Activated CD8-positive, alpha-beta T cell treated with anti-CD3 and anti-CD28 coated beads for 36 hours (primary cell): ENCODE results near the gene CLCA1. TPM values are rescaled to one million over a fixed set of nuclear protein-coding genes. Genes with fewer than 3 reads are reported as not detected.
A peak's percentile ranks its signal among the peaks of the same experiment; 100 is the strongest.
"Not testable (repeated sequence)": the region's sequence is repeated elsewhere in the genome, so short reads cannot be mapped to it uniquely, and the experiment has no call there.

ENCODE experiments used
- ATAC-seq: fragments of 200-7000 bp; cut with Tn5 transposase; one replicate; pipeline ENCODE4 v1.10.0; 2021; ENCODE audit warnings: mild to moderate bottlenecking, moderate library complexity
- CTCF ChIA-PET: fragments of 350-600 bp; sonication (Branson Sonifier 250); formaldehyde crosslinking; loops from one replicate; lab custom pipeline; 2021; ENCODE audit warnings: antibody characterized with exemption; lab: Charles Lee
- POLR2A ChIA-PET: fragments of 350-600 bp; sonication (Branson Sonifier 250); formaldehyde crosslinking; loops from one replicate; lab custom pipeline; 2021; ENCODE audit warnings: antibody characterized with exemption; lab: Charles Lee
- DNase-seq: peaks from one replicate; pipeline ENCODE4 v3.0.0-alpha.2; 2020
- H3K27ac Mint-ChIP-seq: one replicate; pipeline ENCODE4 v1.8.0; 2021; ENCODE audit warnings: mild to moderate bottlenecking, mixed read lengths
- H3K27me3 Mint-ChIP-seq: one replicate; pipeline ENCODE4 v1.8.0; 2021; ENCODE audit warnings: mixed read lengths
- H3K36me3 Mint-ChIP-seq: one replicate; pipeline ENCODE4 v1.8.0; 2021; ENCODE audit warnings: low read depth, mixed read lengths
- H3K4me1 Mint-ChIP-seq: one replicate; pipeline ENCODE4 v1.8.0; 2021; ENCODE audit warnings: low read depth, mixed read lengths
- H3K4me3 Mint-ChIP-seq: one replicate; pipeline ENCODE4 v1.8.0; 2021; ENCODE audit warnings: mild to moderate bottlenecking, moderate library complexity, mixed read lengths
- H3K9me3 Mint-ChIP-seq: one replicate; pipeline ENCODE4 v1.8.0; 2021; ENCODE audit warnings: mixed read lengths
- CTCF ChIP-seq: fragments of 200-600 bp; IDR thresholded peaks from one replicate; pipeline ENCODE4 v1.8.0; 2022; ENCODE audit warnings: antibody characterized with exemption, mild to moderate bottlenecking
- intact Hi-C: fragments of 100-400 bp; cut with micrococcal nuclease; formaldehyde crosslinking; loops from one replicate; pipeline ENCODE4 v1.10.0; 2022
- total RNA-seq, 2 experiments: library from RNA; stranded (reverse); gene quantifications; one replicate each; pipeline ENCODE4 v1.2.3, GENCODE V29; 2021

Gene CLCA1
- total RNA-seq, 2 experiments from 2014 or later, result not detected

- intact Hi-C loops, result no loop called here
- Mint-ChIP-seq H3K27me3 (no peaks in the 10 kb centered on the region), H3K9me3 (no peaks in the 10 kb centered on the region), H3K4me3 (no peak overlapping the region), H3K36me3 (no peaks in the 10 kb centered on the region), H3K27ac (no peak overlapping the region), H3K4me1 (peaks cover 4% of the 10 kb centered on the region)
- ATAC-seq (no peak), DNase-seq (no peak)
- ChIA-PET CTCF (interaction anchor here (1.0 to 7.8 kb wide), 11 partner anchors 10 to 585 kb away, joined by 3 to 79 read pairs (median 12); partner anchors contain the start of gene CLCA2), POLR2A (no interaction called here)
- no peak for TF ChIP-seq CTCF
Measured at GRCh38 chr1:86498281-86498680, 29.6 kb downstream of the CLCA1 start.

DNA sequence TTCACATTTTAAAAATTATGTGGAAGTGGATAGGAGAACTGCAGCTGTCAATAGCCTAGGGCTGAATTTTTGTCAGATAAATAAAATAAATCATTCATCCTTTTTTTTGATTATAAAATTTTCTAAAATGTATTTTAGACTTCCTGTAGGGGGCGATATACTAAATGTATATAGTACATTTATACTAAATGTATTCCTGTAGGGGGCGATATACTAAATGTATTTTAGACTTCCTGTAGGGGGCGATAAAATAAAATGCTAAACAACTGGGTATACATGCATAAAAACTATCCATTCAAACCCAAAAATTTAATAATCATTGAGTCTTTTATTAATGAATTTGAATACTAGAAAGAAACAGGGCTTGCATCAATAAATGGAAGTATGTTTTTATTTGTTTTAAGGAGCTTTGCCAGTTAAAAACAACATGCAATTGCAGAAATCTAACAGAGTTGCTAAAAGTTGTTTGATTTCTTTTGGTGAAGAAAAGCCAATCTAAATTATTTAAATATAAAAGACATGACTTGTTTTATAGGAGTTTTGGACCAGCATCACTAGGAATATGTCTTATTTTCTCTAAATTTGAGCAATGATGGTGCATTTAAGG, 31.4 kb downstream of the CLCA1 start:
- H3K36me3 Mint-ChIP-seq, result no peaks in the 10 kb centered on the region
- TF ChIP-seq CTCF, result peak; percentile 100
- ATAC-seq (peak; percentile 48), DNase-seq (no peak)
- CTCF ChIA-PET, result interaction anchor here (0.6 to 7.8 kb wide), 46 partner anchors 9 to 583 kb away, joined by 3 to 88 read pairs (median 5); partner anchors contain the start of genes CLCA2, ODF2L and SH3GLB1
- H3K4me3 Mint-ChIP-seq, result no peak overlapping the region
- H3K27ac Mint-ChIP-seq, result no peak overlapping the region
- POLR2A ChIA-PET, result interaction anchor here (0.6 kb wide), 1 partner anchor 107 kb away, joined by 5 read pairs; no protein-coding TSS in a partner anchor
- intact Hi-C loops, result loop anchor here (5.0 to 10.0 kb wide), 2 partner anchors 205 to 242 kb away; partner anchors contain the start of gene SH3GLB1
- H3K9me3 Mint-ChIP-seq, result no peaks in the 10 kb centered on the region
- no peaks in the 10 kb centered on the region for H3K27me3 Mint-ChIP-seq
- peaks cover 8% of the 10 kb centered on the region for H3K4me1 Mint-ChIP-seq

DNA sequence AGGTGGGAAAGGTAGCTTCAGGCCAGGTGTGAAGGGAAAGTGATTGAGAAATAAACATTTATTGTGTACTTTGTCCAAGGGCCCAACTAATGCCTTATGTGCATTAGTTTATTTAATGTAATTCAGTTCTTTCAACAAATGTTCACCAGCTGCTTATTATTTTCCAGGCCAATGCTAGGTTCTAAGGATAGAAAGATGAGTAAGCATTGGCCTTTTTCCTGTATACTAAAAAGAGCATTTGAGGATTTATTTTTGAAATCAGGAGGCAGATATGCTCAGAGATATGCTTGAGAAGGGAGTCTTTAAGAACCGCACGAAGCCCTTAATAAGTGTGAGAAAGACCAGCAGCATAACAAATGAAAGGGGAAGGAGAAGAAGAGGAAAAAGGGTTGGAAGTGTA, 32.0 kb downstream of the CLCA1 start:
- TF ChIP-seq CTCF, result no peak
- POLR2A ChIA-PET, result interaction anchor here (0.6 kb wide), 1 partner anchor 107 kb away, joined by 5 read pairs; no protein-coding TSS in a partner anchor
- H3K27me3 Mint-ChIP-seq, result no peaks in the 10 kb centered on the region
- no peak overlapping the region for H3K4me3 Mint-ChIP-seq
- H3K4me1 Mint-ChIP-seq, result peaks cover 8% of the 10 kb centered on the region
- ATAC-seq, result no peak
- H3K36me3 Mint-ChIP-seq, result no peaks in the 10 kb centered on the region
- CTCF ChIA-PET, result interaction anchor here (0.6 to 7.8 kb wide), 37 partner anchors 8 to 583 kb away, joined by 3 to 88 read pairs (median 6); partner anchors contain the start of genes CLCA2, ODF2L and SH3GLB1
- H3K9me3 Mint-ChIP-seq, result no peaks in the 10 kb centered on the region
- intact Hi-C loops, result loop anchor here (5.0 to 10.0 kb wide), 2 partner anchors 204 to 242 kb away; partner anchors contain the start of gene SH3GLB1
- no peak overlapping the region for H3K27ac Mint-ChIP-seq
- DNase-seq, result no peak

DNA sequence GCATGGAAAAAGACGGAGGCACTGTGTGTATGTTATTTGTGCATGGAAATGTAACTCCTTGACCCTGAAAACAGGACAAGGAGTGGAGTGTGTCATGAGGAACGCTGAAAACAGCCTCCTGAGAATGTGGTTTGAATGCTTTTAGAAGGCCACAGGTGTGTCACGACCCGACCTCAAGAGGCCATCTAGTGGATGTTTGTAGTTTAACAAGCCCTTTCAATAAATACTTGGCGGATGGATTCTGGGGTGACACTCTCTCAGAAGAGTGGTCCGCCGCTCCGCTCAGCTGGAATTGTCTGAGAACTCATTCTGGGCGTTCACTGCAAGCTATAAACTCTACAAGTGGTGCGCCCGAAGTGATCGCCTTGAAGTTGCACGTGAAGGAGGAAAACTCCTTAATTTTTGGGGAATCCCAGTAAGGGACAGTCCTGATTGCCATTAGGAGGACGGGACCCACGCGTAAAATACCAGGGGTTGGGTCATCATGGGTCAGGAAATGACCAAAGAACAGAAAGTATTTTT, 33.5 kb downstream of the CLCA1 start:
- CTCF ChIA-PET, result interaction anchor here (0.6 to 7.8 kb wide), 28 partner anchors 8 to 252 kb away, joined by 3 to 88 read pairs (median 4); partner anchors contain the start of genes CLCA2, ODF2L and SH3GLB1
- TF ChIP-seq CTCF, result peak; percentile 61
- peak overlapping the region; percentile 80 for H3K4me3 Mint-ChIP-seq
- POLR2A ChIA-PET, H3K4me1 Mint-ChIP-seq, H3K36me3 Mint-ChIP-seq, H3K27ac Mint-ChIP-seq, H3K9me3 Mint-ChIP-seq, H3K27me3 Mint-ChIP-seq: not testable (repeated sequence)
- ATAC-seq, result peak; percentile 89
- intact Hi-C loops, result loop anchor here (1.0 to 10.0 kb wide), 3 partner anchors 122 to 240 kb away; partner anchors contain the start of gene SH3GLB1
- peak; percentile 64 for DNase-seq
